Endothelial cell of umbilical vein (primary cell): ENCODE results near the gene KAZALD1. TPM values are rescaled to one million over a fixed set of nuclear protein-coding genes. Genes with fewer than 3 reads are reported as not detected.

Source experiments
- BruUV-seq: library from RNA; stranded (reverse); fragments of 400-500 nt; replicated peaks from 2 replicates; lab custom pipeline; 2021; lab: Mats Ljungman, UMichigan
- CTCF ChIA-PET: fragments of 300-600, 350-600 bp; sonication (Branson Sonifier 250); formaldehyde crosslinking; loops from one replicate; lab custom pipeline; 2021; ENCODE audit warnings: antibody characterized with exemption, inconsistent platforms; lab: Charles Lee
- POLR2A ChIA-PET: fragments of 300-600, 350-600 bp; sonication (Branson Sonifier 250); formaldehyde crosslinking; loops from one replicate; lab custom pipeline; 2021; ENCODE audit warnings: antibody characterized with exemption, inconsistent platforms; lab: Charles Lee
- DNase-seq: peaks from one replicate; pipeline ENCODE4 v3.0.0-alpha.2; 2011; ENCODE audit warnings: low read depth, low spot score
- FAIRE-seq: peaks from 2 replicates; lab custom pipeline; 2011; peaks lifted over from hg19 to GRCh38; lab: Jason Lieb, UNC
- H2AFZ ChIP-seq: 2 replicates; pipeline ENCODE4 v1.6.0; 2012; ENCODE audit warnings: low read depth, low read length, control low read depth, inconsistent platforms
- H3K27ac ChIP-seq: 2 replicates; pipeline ENCODE4 v1.5.1; 2011; ENCODE audit warnings: low read depth, mild to moderate bottlenecking, control low read depth, low read length, moderate library complexity; ENCODE audit not compliant: insufficient read depth
- H3K27me3 ChIP-seq, 2 experiments: 2 replicates each; pipeline versions ENCODE4 v1.6.0 to v1.6.1; 2011; ENCODE audit warnings: low read length in 2 of 2, mixed read lengths in 1 of 2; ENCODE audit not compliant: control insufficient read depth in 2 of 2, insufficient read depth in 2 of 2
- H3K36me3 ChIP-seq, 2 experiments: 2 replicates in 1 of 2; 3 replicates in 1 of 2; pipeline ENCODE4 v1.5.1; 2011; ENCODE audit warnings: low read length in 2 of 2, mild to moderate bottlenecking in 1 of 2, moderate library complexity in 1 of 2; ENCODE audit not compliant: control insufficient read depth in 2 of 2, insufficient read depth in 2 of 2; ENCODE audit errors: extremely low read depth in 1 of 2
- H3K4me1 ChIP-seq: 3 replicates; pipeline ENCODE4 v1.5.1; 2011; ENCODE audit warnings: mild to moderate bottlenecking, low read length; ENCODE audit not compliant: control insufficient read depth, insufficient read depth; ENCODE audit errors: extremely low read depth
- H3K4me2 ChIP-seq: 2 replicates; pipeline ENCODE4 v1.6.1; 2011; ENCODE audit warnings: low read length, control low read depth, mixed read lengths; ENCODE audit not compliant: insufficient read depth
- H3K4me3 ChIP-seq, 3 experiments: fragments of 200-600 bp in 1 of 3; sonication (generic), shearing (Covaris generic) in 1 of 3; replicated peaks in 1 of 3; 2 replicates each; pipeline ENCODE4 v1.5.1; 2011 to 2016; ENCODE audit warnings: control low read depth in 3 of 3, low read length in 3 of 3, mild to moderate bottlenecking in 2 of 3, inconsistent platforms in 1 of 3, low read depth in 1 of 3, moderate library complexity in 1 of 3; ENCODE audit not compliant: insufficient read depth in 1 of 3
- H3K79me2 ChIP-seq: 2 replicates; pipeline ENCODE4 v1.6.0; 2012; ENCODE audit warnings: low read length, inconsistent platforms; ENCODE audit not compliant: control insufficient read depth, insufficient read depth
- H3K9ac ChIP-seq: replicated peaks from 2 replicates; pipeline ENCODE3; 2011; ENCODE audit warnings: low read length, control low read depth; ENCODE audit not compliant: insufficient read depth; ENCODE audit errors: extremely low read depth
- H3K9me1 ChIP-seq: replicated peaks from 3 replicates; pipeline ENCODE4 v1.6.0; 2011; ENCODE audit warnings: mild to moderate bottlenecking, low read length; ENCODE audit not compliant: control insufficient read depth, insufficient read depth; ENCODE audit errors: extremely low read depth
- H3K9me3 ChIP-seq: replicated peaks from 2 replicates; pipeline ENCODE4 v1.5.1; 2012; ENCODE audit warnings: low read length, inconsistent platforms; ENCODE audit not compliant: control insufficient read depth, insufficient read depth
- H4K20me1 ChIP-seq: replicated peaks from 2 replicates; pipeline ENCODE3; 2011; ENCODE audit warnings: mild to moderate bottlenecking, low read length; ENCODE audit not compliant: control insufficient read depth, insufficient read depth; ENCODE audit errors: extremely low read depth
- EZH2 ChIP-seq: IDR thresholded peaks from 2 replicates; pipeline ENCODE4 v1.6.1; 2012; ENCODE audit warnings: borderline replicate concordance, low read depth, mild to moderate bottlenecking, moderate library complexity, low read length, inconsistent platforms; ENCODE audit not compliant: severe bottlenecking
- GATA2 ChIP-seq: IDR thresholded peaks from 2 replicates; pipeline ENCODE4 v1.7.0; 2011; ENCODE audit warnings: low read depth, mild to moderate bottlenecking, moderate library complexity, mixed read lengths, low read length; ENCODE audit not compliant: insufficient read length, insufficient read depth
- JUN ChIP-seq: IDR thresholded peaks from 2 replicates; pipeline ENCODE4 v1.6.1; 2011; ENCODE audit warnings: borderline replicate concordance, low read depth; ENCODE audit not compliant: insufficient read length, insufficient read depth
- POLR2A ChIP-seq: IDR thresholded peaks from 2 replicates; pipeline ENCODE4 v1.6.1; 2012; ENCODE audit warnings: low read depth, mild to moderate bottlenecking, control low read depth, low read length
- POLR2AphosphoS5 ChIP-seq: IDR thresholded peaks from 2 replicates; pipeline ENCODE4 v1.6.1; 2012; ENCODE audit warnings: low read depth, mild to moderate bottlenecking, control low read depth, low read length, moderate library complexity; ENCODE audit not compliant: insufficient read depth
- dilution Hi-C: fragments of 300-500 bp; cut with MboI; formaldehyde crosslinking; loops from one replicate; pipeline ENCODE4 v1.15.0; 2019; ENCODE audit warnings: low sequenced_read_pairs; ENCODE audit not compliant: extremely low pct_ligation_motif_present
- intact Hi-C: fragments of 100-400 bp; cut with micrococcal nuclease; formaldehyde crosslinking; loops from one replicate; pipeline ENCODE4 v1.10.0; 2022
- polyA plus RNA-seq, 4 experiments: library from polyadenylated mRNA; depleted of rRNA in 3 of 4; stranded (reverse) in 3 of 4; unstranded in 1 of 4; fragments of >200 nt; gene quantifications; 2 replicates each; pipeline versions ENCODE4 v1.2.1 to v1.2.3, GENCODE V29; 2011 to 2012; ENCODE audit warnings: missing spikeins in 1 of 4
- total RNA-seq: library from RNA; stranded (reverse); gene quantifications from 2 replicates; pipeline ENCODE4 v1.2.3, GENCODE V29; 2021
- TF ChIP-seq, protein P1 (sequence below), 2 donors: IDR thresholded peaks; 1 replicate in 1 of 2; 2 replicates in 1 of 2; pipeline ENCODE4 v1.5.1; 2011; ENCODE audit warnings: low read length in 2 of 2, mild to moderate bottlenecking in 2 of 2, moderate library complexity in 2 of 2, control low read depth in 1 of 2, inconsistent platforms in 1 of 2, low read depth in 1 of 2; ENCODE audit not compliant: insufficient read depth in 1 of 2; ENCODE audit errors: extremely low read depth in 1 of 2

Gene KAZALD1
- total and polyA plus RNA-seq, 2 donors (not counting 3 experiments of a cell fraction or from before 2014, with no cell fraction given), result 3.0 to 3.3 TPM

DNA sequence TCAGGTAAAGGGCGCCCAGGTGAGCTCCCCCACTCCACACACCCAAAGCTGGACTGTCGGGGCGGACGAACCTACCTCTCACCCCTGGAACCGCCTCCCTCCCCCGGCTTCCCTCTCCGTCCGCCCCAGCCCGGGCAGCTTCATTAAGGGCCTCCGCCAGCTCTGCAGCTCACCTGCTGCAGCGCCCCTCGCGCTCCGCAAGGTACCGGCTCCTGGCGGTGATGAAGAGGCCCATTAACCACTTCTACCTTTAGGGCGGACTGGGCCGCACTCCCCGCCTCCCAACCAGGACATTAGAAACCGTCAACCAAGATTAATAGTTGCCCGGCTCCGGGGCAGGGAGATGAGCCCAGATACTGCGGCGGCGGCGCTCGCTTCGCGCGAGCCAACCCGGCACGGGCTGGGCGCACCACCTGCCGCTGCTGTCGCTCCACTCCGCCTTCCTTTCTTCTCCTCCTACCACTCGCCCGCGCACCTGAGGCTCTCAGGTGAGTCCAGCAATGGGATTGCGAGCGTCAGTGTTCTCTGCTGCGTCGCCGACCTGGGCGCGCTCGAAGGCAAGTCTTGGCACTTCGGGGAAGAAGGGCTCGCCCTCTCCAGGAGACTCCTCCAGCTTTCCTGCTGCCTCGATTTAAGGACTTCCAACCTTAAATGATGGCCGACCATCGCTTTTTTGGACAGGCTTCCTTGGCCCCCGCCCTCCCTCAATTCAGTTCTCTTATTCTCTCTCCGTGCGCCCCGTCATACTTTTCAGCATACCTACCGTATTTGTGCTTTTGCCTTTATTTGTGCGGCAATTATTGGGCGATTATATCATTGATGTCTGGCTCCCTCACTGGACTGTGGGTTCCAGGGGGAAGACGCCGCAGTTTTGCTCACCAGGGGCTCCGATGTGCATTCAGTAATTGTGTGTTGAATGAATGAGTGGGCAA, 13.6 kb upstream of the KAZALD1 start:
- H3K4me1 ChIP-seq, result peaks cover 5% of the 10 kb centered on the region
- H3K9me1 ChIP-seq, result no peaks in the 10 kb centered on the region
- H3K9ac ChIP-seq, result no peak overlapping the region
- peaks cover 39 to 40% of the 10 kb centered on the region in 2 experiments for H3K27me3 ChIP-seq
- TF ChIP-seq JUN (no peak), POLR2AphosphoS5 (no peak), EZH2 (peak; percentile 95), GATA2 (no peak), POLR2A (no peak)
- TF ChIP-seq, protein P1, sequence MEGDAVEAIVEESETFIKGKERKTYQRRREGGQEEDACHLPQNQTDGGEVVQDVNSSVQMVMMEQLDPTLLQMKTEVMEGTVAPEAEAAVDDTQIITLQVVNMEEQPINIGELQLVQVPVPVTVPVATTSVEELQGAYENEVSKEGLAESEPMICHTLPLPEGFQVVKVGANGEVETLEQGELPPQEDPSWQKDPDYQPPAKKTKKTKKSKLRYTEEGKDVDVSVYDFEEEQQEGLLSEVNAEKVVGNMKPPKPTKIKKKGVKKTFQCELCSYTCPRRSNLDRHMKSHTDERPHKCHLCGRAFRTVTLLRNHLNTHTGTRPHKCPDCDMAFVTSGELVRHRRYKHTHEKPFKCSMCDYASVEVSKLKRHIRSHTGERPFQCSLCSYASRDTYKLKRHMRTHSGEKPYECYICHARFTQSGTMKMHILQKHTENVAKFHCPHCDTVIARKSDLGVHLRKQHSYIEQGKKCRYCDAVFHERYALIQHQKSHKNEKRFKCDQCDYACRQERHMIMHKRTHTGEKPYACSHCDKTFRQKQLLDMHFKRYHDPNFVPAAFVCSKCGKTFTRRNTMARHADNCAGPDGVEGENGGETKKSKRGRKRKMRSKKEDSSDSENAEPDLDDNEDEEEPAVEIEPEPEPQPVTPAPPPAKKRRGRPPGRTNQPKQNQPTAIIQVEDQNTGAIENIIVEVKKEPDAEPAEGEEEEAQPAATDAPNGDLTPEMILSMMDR (IDR thresholded peaks at IDR 0.05; ENCODE audit: extremely low read depth in 1 of 2, insufficient read depth in 1 of 2, low read depth in 1 of 2, low read length in 2 of 2), result no peak
- H3K36me3 ChIP-seq, result no peaks in the 10 kb centered on the region
- DNase-seq (no peak), FAIRE-seq (no peak)
- H3K4me2 ChIP-seq, result no peak overlapping the region
- ChIA-PET CTCF (interaction anchor here (0.8 to 9.9 kb wide), 6 partner anchors 15 to 94 kb away, joined by 3 to 290 read pairs (median 8); partner anchors contain the start of gene KAZALD1), POLR2A (interaction anchor here (0.6 kb wide), 1 partner anchor 31 kb away, joined by 5 read pairs; no protein-coding TSS in a partner anchor)
- H4K20me1 ChIP-seq, result no peaks in the 10 kb centered on the region
- H3K9me3 ChIP-seq, result no peaks in the 10 kb centered on the region
- BruUV-seq, result no TSS peak
- H3K4me3 ChIP-seq, result no peak overlapping the region
- no peak overlapping the region for H2AFZ ChIP-seq
- H3K79me2 ChIP-seq, result no peaks in the 10 kb centered on the region
- H3K27ac ChIP-seq, result no peak overlapping the region
- dilution Hi-C loops (no loop called here), intact Hi-C loops (no loop called here)
